HepG2 (cell line): ENCODE data around the gene ANKS1A. TPM values are rescaled to one million over a fixed set of nuclear protein-coding genes. Genes with fewer than 3 reads are reported as not detected.

Source experiments
- ARID5B ChIP-seq: IDR thresholded peaks from 2 replicates; pipeline ENCODE4 v1.4.0; 2020; ENCODE audit warnings: mild to moderate bottlenecking, missing genetic modification reagents
- CENPX ChIP-seq: sonication (generic); formaldehyde crosslinking; IDR thresholded peaks from 2 replicates; pipeline ENCODE4 v1.9.0; 2021; ENCODE audit warnings: mild to moderate bottlenecking, missing genetic modification reagents, moderate library complexity
- CSRNP2 ChIP-seq: sonication (generic); formaldehyde crosslinking; conservative IDR thresholded peaks from 2 replicates; pipeline ENCODE4 v1.8.0; 2022; ENCODE audit warnings: low read depth, missing genetic modification reagents
- DMTF1 ChIP-seq: sonication (generic); formaldehyde crosslinking; IDR thresholded peaks from 2 replicates; pipeline ENCODE4 v1.4.0; 2020; ENCODE audit warnings: mild to moderate bottlenecking, missing genetic modification reagents
- DNMT3B ChIP-seq: conservative IDR thresholded peaks from 2 replicates; pipeline ENCODE4 v1.6.1; 2016; ENCODE audit warnings: missing biosample characterization, control low read depth
- NBN ChIP-seq: fragments of 450-650 bp; conservative IDR thresholded peaks from 2 replicates; pipeline ENCODE4 v1.6.1; 2017
- SAP130 ChIP-seq: IDR thresholded peaks from 2 replicates; pipeline ENCODE4 v1.6.1; 2016; ENCODE audit warnings: low read depth
- SP2 ChIP-seq: sonication (generic); formaldehyde crosslinking; IDR thresholded peaks from 2 replicates; pipeline ENCODE4 v1.5.1; 2020; ENCODE audit warnings: mild to moderate bottlenecking, missing genetic modification reagents
- TBL1XR1 ChIP-seq: fragments of 150-350 bp; IDR thresholded peaks from 2 replicates; pipeline ENCODE4 v1.6.1; 2014; ENCODE audit warnings: borderline replicate concordance, low read length; ENCODE audit not compliant: partially characterized antibody
- TRIM22 ChIP-seq: fragments of 450-650 bp; IDR thresholded peaks from 2 replicates; pipeline ENCODE4 v1.6.1; 2017
- YEATS4 ChIP-seq: sonication (generic); formaldehyde crosslinking; IDR thresholded peaks from 2 replicates; pipeline ENCODE4 v1.4.0; 2020; ENCODE audit warnings: missing genetic modification reagents, borderline replicate concordance
- ZFP1 ChIP-seq: IDR thresholded peaks from 2 replicates; pipeline ENCODE4 v1.6.1; 2016
- ZMAT3 ChIP-seq: sonication (generic); formaldehyde crosslinking; conservative IDR thresholded peaks from 2 replicates; pipeline ENCODE4 v1.7.0; 2021; ENCODE audit warnings: missing genetic modification reagents
- ZNF232 ChIP-seq: sonication (generic); formaldehyde crosslinking; IDR thresholded peaks from 2 replicates; pipeline ENCODE4 v1.4.0; 2020; ENCODE audit warnings: missing genetic modification reagents, borderline replicate concordance
- ZNF331 ChIP-seq: sonication (generic); formaldehyde crosslinking; IDR thresholded peaks from 2 replicates; pipeline ENCODE4 v1.4.0; 2020; ENCODE audit warnings: missing genetic modification reagents
- ZNF576 ChIP-seq: sonication (generic); formaldehyde crosslinking; IDR thresholded peaks from 2 replicates; pipeline ENCODE4 v1.4.0; 2020; ENCODE audit warnings: mild to moderate bottlenecking, missing genetic modification reagents
- ZNF614 ChIP-seq: IDR thresholded peaks from 2 replicates; pipeline ENCODE4 v1.6.1; 2018; ENCODE audit warnings: missing biosample characterization, missing genetic modification reagents, inconsistent platforms, borderline replicate concordance
- ZNF776 ChIP-seq: sonication (generic); formaldehyde crosslinking; IDR thresholded peaks from 2 replicates; pipeline ENCODE4 v1.4.0; 2020; ENCODE audit warnings: mild to moderate bottlenecking, missing genetic modification reagents
- polyA plus RNA-seq, 8 experiments: library from polyadenylated mRNA; depleted of rRNA in 3 of 8; stranded (reverse) in 7 of 8; unstranded in 1 of 8; fragments of >200 nt; fragmentation: Illumina TruSeq in 4 of 8; extraction: Trizol in 4 of 8; gene quantifications; 2 replicates each; pipeline versions ENCODE4 v1.2.1 to v1.2.3, GENCODE V29; 2011 to 2016; ENCODE audit warnings: low read depth in 4 of 8, missing spikeins in 1 of 8, mixed read lengths in 1 of 8; ENCODE audit not compliant: insufficient read depth in 1 of 8
- total RNA-seq, 5 experiments: library from RNA; depleted of rRNA; stranded (reverse); fragments of >200 nt; fragmentation: Illumina TruSeq; extraction: Trizol; gene quantifications; 2 replicates each; pipeline ENCODE4 v1.2.3, GENCODE V29; 2016; ENCODE audit warnings: low read depth in 1 of 5

Gene ANKS1A
- total and polyA plus RNA-seq, 2 of the 13 experiments (the other 11 are each of a cell fraction or from before 2014, with no cell fraction given) = 7.2 to 15.1 TPM

- TF ChIP-seq ARID5B = peak; percentile 93
- peak; percentile 55 for TF ChIP-seq TBL1XR1
- no peak for TF ChIP-seq ZNF576 (CRISPR knock-in tag)
- TF ChIP-seq ZNF776 (CRISPR knock-in tag) = no peak
- TF ChIP-seq CSRNP2 (CRISPR knock-in tag) = no peak
- peak; percentile 69; the same call in 1 of the 2 replicates for TF ChIP-seq ZMAT3 (CRISPR knock-in tag)
- no peak for TF ChIP-seq NBN
- TF ChIP-seq ZNF331 = no peak; the same call in 1 of the 2 replicates
- TF ChIP-seq ZFP1 (CRISPR knock-in tag) = peak; percentile 45; the same call in 1 of the 2 replicates
- TF ChIP-seq ZNF232 (CRISPR knock-in tag) = no peak
- TF ChIP-seq CENPX (CRISPR knock-in tag) = no peak
- peak; percentile 91 for TF ChIP-seq SAP130
- TF ChIP-seq TRIM22 = no peak
- peak; percentile 98 for TF ChIP-seq ZNF614 (CRISPR knock-in tag)
- no peak for TF ChIP-seq SP2 (CRISPR knock-in tag)
- TF ChIP-seq DNMT3B (CRISPR knock-in tag) = peak; percentile 72; the same call in 1 of the 2 replicates
- no peak for TF ChIP-seq YEATS4 (CRISPR knock-in tag)
- no peak for TF ChIP-seq DMTF1 (CRISPR knock-in tag)
Measured at GRCh38 chr6:34953061-34954025, 64.3 kb downstream of the ANKS1A start (continued).
